Measurements from ENCODE around the gene POLR3C. TPM values are rescaled to one million over a fixed set of nuclear protein-coding genes. Genes with fewer than 3 reads are reported as not detected.
"Not testable (repeated sequence)": the region's sequence is repeated elsewhere in the genome, so short reads cannot be mapped to it uniquely, and the experiment has no call there.

POLR3C gene
- total RNA-seq, 1 experiment from 2014 or later = 24.9 TPM

DNA sequence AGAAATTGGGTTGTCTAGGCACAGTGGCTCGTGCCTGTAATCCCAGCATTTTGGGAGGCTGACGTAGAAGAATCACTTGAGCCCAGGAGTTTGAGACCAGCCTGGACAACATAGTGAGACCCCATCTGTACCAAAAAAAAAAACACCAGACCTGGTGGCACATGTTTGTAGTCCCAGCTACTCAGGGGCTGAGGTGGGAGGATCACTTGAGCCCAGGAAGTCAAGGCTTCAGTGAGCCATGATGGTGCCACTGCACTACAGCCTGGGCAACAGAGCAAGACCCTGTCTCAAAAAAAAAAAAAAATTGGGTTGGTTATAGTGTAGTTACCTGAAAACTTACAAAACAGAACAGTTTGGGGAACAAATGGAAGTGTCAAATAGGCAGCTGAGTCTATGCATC, 6.8 kb downstream of the POLR3C start:
- ChIA-PET CTCF (interaction anchor here (5.7 kb wide), 1 partner anchor 14 kb away, joined by 24 read pairs; the partner anchor contains the start of gene NUDT17), POLR2A (interaction anchor here (0.5 to 1.2 kb wide), 2 partner anchors 14 to 15 kb away, joined by 3 to 5 read pairs; partner anchors contain the start of gene NUDT17)
- peaks cover 69% of the 10 kb centered on the region for H3K36me3 Mint-ChIP-seq
- H3K27ac Mint-ChIP-seq; H3K4me1 Mint-ChIP-seq; H3K4me3 Mint-ChIP-seq; ATAC-seq; H3K27me3 Mint-ChIP-seq (ENCODE audit: low read depth); DNase-seq (ENCODE audit: low spot score); H3K9me3 Mint-ChIP-seq: not testable (repeated sequence)
- TF ChIP-seq ZNF121 (CRISPR knock-in tag; IDR thresholded peaks at IDR 0.05) = peak; percentile 79

DNA sequence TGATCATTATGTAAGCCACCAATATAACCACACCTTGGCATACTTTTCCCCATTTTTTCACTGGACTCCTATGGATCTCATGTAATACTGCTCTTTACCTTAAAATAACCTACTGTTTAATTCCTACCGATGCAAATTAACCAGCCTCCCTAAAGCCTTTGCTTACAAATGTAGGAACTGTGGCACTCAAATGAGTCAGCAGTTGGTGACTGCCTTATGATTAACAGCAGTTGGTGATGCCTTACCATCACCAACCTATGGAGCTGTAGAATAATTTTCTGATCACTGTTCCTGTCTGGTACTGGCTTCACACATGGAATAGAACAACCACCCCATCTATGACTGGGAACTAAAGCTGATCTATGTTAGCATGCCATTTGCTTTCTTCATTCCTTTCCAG, 13.7 kb downstream of the POLR3C start:
- DNase-seq (ENCODE audit: low spot score) (no peak), ATAC-seq (no peak)
- CTCF ChIA-PET = interaction anchor here (1.6 kb wide), 1 partner anchor 54 kb away, joined by 3 read pairs; no protein-coding TSS in a partner anchor
- Mint-ChIP-seq H3K9me3 (no peaks in the 10 kb centered on the region), H3K27me3 (ENCODE audit: low read depth) (no peaks in the 10 kb centered on the region), H3K27ac (no peak overlapping the region), H3K4me3 (no peak overlapping the region), H3K4me1 (no peaks in the 10 kb centered on the region), H3K36me3 (peaks cover 65% of the 10 kb centered on the region)
- TF ChIP-seq PRRX2 (CRISPR knock-in tag; IDR thresholded peaks at IDR 0.05) (no peak), ZNF671 (CRISPR knock-in tag; IDR thresholded peaks at IDR 0.05) (no peak), IRF2 (CRISPR knock-in tag; IDR thresholded peaks at IDR 0.05; ENCODE audit: borderline replicate concordance, low read depth) (no peak), CBFB (CRISPR knock-in tag; IDR thresholded peaks at IDR 0.05; ENCODE audit: low read depth) (no peak), SMAD3 (CRISPR knock-in tag; IDR thresholded peaks at IDR 0.05; ENCODE audit: borderline replicate concordance) (no peak), OVOL2 (CRISPR knock-in tag; IDR thresholded peaks at IDR 0.05; ENCODE audit: borderline replicate concordance) (no peak), ZNF317 (CRISPR knock-in tag; IDR thresholded peaks at IDR 0.05; ENCODE audit: borderline replicate concordance, low read depth) (no peak), ZNF232 (CRISPR knock-in tag; IDR thresholded peaks at IDR 0.05) (no peak), MYBL2 (CRISPR knock-in tag; IDR thresholded peaks at IDR 0.05) (no peak), NR3C1 (CRISPR knock-in tag; conservative IDR thresholded peaks at IDR 0.05; ENCODE audit: low read depth) (no peak), NR1H2 (CRISPR knock-in tag; IDR thresholded peaks at IDR 0.05) (no peak), MXD4 (CRISPR knock-in tag; IDR thresholded peaks at IDR 0.05; ENCODE audit: borderline replicate concordance) (no peak), NR2C2 (CRISPR knock-in tag; IDR thresholded peaks at IDR 0.05) (no peak)
- TF ChIP-seq, protein P1, sequence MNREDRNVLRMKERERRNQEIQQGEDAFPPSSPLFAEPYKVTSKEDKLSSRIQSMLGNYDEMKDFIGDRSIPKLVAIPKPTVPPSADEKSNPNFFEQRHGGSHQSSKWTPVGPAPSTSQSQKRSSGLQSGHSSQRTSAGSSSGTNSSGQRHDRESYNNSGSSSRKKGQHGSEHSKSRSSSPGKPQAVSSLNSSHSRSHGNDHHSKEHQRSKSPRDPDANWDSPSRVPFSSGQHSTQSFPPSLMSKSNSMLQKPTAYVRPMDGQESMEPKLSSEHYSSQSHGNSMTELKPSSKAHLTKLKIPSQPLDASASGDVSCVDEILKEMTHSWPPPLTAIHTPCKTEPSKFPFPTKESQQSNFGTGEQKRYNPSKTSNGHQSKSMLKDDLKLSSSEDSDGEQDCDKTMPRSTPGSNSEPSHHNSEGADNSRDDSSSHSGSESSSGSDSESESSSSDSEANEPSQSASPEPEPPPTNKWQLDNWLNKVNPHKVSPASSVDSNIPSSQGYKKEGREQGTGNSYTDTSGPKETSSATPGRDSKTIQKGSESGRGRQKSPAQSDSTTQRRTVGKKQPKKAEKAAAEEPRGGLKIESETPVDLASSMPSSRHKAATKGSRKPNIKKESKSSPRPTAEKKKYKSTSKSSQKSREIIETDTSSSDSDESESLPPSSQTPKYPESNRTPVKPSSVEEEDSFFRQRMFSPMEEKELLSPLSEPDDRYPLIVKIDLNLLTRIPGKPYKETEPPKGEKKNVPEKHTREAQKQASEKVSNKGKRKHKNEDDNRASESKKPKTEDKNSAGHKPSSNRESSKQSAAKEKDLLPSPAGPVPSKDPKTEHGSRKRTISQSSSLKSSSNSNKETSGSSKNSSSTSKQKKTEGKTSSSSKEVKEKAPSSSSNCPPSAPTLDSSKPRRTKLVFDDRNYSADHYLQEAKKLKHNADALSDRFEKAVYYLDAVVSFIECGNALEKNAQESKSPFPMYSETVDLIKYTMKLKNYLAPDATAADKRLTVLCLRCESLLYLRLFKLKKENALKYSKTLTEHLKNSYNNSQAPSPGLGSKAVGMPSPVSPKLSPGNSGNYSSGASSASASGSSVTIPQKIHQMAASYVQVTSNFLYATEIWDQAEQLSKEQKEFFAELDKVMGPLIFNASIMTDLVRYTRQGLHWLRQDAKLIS (CRISPR knock-in tag; IDR thresholded peaks at IDR 0.05; ENCODE audit: borderline replicate concordance) = no peak
- TF ChIP-seq, protein P2, sequence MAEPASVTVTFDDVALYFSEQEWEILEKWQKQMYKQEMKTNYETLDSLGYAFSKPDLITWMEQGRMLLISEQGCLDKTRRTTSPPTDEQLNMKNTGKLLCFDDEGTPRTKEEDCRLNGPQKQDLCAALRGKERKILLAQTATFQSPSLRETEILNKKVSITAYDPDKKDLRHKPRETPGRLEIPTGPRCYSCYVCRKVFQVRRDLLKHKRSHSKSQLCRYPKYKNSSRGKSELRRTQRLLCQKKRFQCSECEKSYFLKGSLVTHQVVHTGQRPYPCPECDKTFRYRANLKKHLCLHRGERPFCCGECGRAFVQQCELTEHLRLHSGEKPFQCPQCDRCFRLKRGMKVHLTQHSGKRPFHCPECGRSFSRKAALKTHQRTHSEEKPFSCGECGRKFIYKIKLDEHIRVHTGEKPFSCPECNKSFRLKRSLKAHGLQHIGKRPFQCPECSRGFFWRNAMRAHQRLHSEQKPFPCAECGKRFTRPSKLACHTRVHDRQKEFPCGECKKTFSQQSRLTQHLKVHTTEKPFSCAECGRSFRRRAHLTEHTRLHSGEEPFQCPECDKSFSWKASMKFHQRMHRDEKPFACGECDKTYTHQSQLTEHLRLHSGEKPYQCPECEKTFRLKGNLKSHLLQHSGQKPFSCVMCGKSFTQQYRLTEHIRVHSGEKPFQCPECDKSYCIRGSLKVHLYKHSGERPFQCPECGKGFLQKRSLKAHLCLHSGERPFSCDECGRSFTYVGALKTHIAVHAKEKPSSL (CRISPR knock-in tag; conservative IDR thresholded peaks at IDR 0.05) = no peak
- TF ChIP-seq, protein P3, sequence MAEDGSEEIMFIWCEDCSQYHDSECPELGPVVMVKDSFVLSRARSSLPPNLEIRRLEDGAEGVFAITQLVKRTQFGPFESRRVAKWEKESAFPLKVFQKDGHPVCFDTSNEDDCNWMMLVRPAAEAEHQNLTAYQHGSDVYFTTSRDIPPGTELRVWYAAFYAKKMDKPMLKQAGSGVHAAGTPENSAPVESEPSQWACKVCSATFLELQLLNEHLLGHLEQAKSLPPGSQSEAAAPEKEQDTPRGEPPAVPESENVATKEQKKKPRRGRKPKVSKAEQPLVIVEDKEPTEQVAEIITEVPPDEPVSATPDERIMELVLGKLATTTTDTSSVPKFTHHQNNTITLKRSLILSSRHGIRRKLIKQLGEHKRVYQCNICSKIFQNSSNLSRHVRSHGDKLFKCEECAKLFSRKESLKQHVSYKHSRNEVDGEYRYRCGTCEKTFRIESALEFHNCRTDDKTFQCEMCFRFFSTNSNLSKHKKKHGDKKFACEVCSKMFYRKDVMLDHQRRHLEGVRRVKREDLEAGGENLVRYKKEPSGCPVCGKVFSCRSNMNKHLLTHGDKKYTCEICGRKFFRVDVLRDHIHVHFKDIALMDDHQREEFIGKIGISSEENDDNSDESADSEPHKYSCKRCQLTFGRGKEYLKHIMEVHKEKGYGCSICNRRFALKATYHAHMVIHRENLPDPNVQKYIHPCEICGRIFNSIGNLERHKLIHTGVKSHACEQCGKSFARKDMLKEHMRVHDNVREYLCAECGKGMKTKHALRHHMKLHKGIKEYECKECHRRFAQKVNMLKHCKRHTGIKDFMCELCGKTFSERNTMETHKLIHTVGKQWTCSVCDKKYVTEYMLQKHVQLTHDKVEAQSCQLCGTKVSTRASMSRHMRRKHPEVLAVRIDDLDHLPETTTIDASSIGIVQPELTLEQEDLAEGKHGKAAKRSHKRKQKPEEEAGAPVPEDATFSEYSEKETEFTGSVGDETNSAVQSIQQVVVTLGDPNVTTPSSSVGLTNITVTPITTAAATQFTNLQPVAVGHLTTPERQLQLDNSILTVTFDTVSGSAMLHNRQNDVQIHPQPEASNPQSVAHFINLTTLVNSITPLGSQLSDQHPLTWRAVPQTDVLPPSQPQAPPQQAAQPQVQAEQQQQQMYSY (CRISPR knock-in tag; IDR thresholded peaks at IDR 0.05) = no peak
- TF ChIP-seq, protein P4, sequence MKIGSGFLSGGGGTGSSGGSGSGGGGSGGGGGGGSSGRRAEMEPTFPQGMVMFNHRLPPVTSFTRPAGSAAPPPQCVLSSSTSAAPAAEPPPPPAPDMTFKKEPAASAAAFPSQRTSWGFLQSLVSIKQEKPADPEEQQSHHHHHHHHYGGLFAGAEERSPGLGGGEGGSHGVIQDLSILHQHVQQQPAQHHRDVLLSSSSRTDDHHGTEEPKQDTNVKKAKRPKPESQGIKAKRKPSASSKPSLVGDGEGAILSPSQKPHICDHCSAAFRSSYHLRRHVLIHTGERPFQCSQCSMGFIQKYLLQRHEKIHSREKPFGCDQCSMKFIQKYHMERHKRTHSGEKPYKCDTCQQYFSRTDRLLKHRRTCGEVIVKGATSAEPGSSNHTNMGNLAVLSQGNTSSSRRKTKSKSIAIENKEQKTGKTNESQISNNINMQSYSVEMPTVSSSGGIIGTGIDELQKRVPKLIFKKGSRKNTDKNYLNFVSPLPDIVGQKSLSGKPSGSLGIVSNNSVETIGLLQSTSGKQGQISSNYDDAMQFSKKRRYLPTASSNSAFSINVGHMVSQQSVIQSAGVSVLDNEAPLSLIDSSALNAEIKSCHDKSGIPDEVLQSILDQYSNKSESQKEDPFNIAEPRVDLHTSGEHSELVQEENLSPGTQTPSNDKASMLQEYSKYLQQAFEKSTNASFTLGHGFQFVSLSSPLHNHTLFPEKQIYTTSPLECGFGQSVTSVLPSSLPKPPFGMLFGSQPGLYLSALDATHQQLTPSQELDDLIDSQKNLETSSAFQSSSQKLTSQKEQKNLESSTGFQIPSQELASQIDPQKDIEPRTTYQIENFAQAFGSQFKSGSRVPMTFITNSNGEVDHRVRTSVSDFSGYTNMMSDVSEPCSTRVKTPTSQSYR (CRISPR knock-in tag; IDR thresholded peaks at IDR 0.05) = no peak
- POLR2A ChIA-PET = no interaction called here
